K562 (cell line): Measurements from ENCODE around the gene CHST8. TPM values are rescaled to one million over a fixed set of nuclear protein-coding genes. Genes with fewer than 3 reads are reported as not detected.

ENCODE experiments used
- BHLHE40 ChIP-seq: IDR thresholded peaks from 2 replicates; pipeline ENCODE4 v1.6.1; 2011; ENCODE audit warnings: low read length, improper control_type of control experiment
- CEBPG ChIP-seq, 3 experiments: fragments of 200-800 bp in 1 of 3; sonication (Bioruptor generic) in 1 of 3; sonication (generic) in 1 of 3; formaldehyde crosslinking in 1 of 3; IDR thresholded peaks in 2 of 3; conservative IDR thresholded peaks in 1 of 3; 2 replicates each; pipeline versions ENCODE4 v1.6.1 to v1.8.0; 2016 to 2022; ENCODE audit warnings: missing compliant biosample characterization in 2 of 3, missing genetic modification characterization in 2 of 3, mild to moderate bottlenecking in 1 of 3, missing genetic modification reagents in 1 of 3
- POLR2AphosphoS5 ChIP-seq: IDR thresholded peaks from 2 replicates; pipeline ENCODE4 v1.6.1; 2011; ENCODE audit warnings: mild to moderate bottlenecking, low read depth, low read length, moderate library complexity; ENCODE audit not compliant: control insufficient read depth, insufficient read depth
- POLR2G ChIP-seq: fragments of 200-400 bp; formaldehyde crosslinking; IDR thresholded peaks from 2 replicates; pipeline ENCODE4 v1.6.1; 2017; ENCODE audit warnings: low read depth, mild to moderate bottlenecking, antibody characterized with exemption, low read length, moderate library complexity
- ZNF184 ChIP-seq: sonication (generic); formaldehyde crosslinking; IDR thresholded peaks from 2 replicates; pipeline ENCODE4 v1.5.0; 2020; ENCODE audit warnings: missing genetic modification reagents
- polyA plus RNA-seq, 8 experiments: library from polyadenylated mRNA; depleted of rRNA in 4 of 8; stranded (reverse) in 5 of 8; unstranded in 3 of 8; fragments of >200 nt; fragmentation: Nextera tagmentation in 2 of 8; fragmentation: Illumina TruSeq in 1 of 8; extraction: Ambion mirVana in 2 of 8; extraction: Trizol in 1 of 8; gene quantifications; 2 replicates each; pipeline versions ENCODE4 v1.2.1 to v1.2.3, GENCODE V29; 2011 to 2014; ENCODE audit warnings: inconsistent platforms in 1 of 8, missing spikeins in 1 of 8
- total RNA-seq, 7 experiments: library from RNA; depleted of rRNA in 6 of 7; stranded (reverse); fragments of >200 nt in 6 of 7; fragmentation: Illumina TruSeq in 2 of 7; extraction: Trizol in 2 of 7; gene quantifications; 2 replicates each; pipeline versions ENCODE4 v1.2.1 to v1.2.3, GENCODE V29; 2011 to 2021; ENCODE audit warnings: low replicate concordance in 1 of 7
- TF ChIP-seq, protein P1 (sequence below): fragments of 250-450 bp; sonication (Bioruptor Pico); IDR thresholded peaks from 2 replicates; pipeline ENCODE4 v1.4.0; 2020; ENCODE audit warnings: mild to moderate bottlenecking
- TF ChIP-seq, protein P2 (sequence below): sonication (generic); formaldehyde crosslinking; IDR thresholded peaks from 2 replicates; pipeline ENCODE4 v1.8.1; 2023; ENCODE audit warnings: mild to moderate bottlenecking, missing genetic modification reagents

The CHST8 gene
- total and polyA plus RNA-seq, 9 of the 15 experiments (the other 6 are each of a cell fraction or from before 2014, with no cell fraction given): 0.11 TPM; not detected in 8

DNA sequence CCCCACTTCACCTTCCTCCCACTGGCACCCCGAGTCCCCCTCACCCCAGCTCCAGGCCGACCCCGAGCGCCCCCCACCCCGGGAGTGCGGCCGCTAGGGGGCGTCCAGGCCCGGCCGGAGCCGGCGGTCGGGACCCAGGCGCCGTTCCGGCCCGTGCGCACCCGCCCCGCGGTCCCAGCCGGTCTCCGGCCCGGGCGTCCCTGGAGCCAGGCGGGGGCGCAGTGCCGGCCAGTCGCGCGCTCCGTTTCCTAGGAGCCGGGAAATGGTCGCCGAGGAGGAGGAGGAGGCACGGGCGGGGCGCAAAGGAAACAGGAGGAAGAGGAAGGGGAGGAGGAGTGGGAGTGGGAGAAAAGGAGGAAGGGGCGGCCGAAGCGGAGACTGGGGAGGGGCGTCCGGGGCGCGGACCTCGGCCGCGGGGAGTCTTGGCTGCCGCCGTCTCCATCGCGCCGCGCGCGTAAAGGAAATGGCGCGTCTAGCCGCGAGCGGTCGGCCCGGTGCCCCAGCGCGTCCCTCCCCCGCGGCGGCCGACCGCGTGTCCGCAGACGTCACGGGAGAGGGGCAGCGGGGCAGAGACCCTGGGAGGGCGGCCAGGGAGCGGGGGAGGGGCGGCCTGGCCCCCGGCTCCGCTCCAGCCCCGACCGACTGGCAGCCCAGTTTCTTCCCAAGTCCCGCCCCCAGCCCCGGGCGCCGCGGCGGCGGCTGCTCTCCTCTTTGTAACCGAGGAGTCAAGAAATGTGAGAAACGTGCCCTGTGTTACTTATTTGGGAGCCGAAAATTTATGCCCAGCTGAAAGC, 173.8 kb downstream of the CHST8 start (continued):
- TF ChIP-seq, protein P1, sequence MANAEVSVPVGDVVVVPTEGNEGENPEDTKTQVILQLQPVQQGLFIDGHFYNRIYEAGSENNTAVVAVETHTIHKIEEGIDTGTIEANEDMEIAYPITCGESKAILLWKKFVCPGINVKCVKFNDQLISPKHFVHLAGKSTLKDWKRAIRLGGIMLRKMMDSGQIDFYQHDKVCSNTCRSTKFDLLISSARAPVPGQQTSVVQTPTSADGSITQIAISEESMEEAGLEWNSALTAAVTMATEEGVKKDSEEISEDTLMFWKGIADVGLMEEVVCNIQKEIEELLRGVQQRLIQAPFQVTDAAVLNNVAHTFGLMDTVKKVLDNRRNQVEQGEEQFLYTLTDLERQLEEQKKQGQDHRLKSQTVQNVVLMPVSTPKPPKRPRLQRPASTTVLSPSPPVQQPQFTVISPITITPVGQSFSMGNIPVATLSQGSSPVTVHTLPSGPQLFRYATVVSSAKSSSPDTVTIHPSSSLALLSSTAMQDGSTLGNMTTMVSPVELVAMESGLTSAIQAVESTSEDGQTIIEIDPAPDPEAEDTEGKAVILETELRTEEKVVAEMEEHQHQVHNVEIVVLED (CRISPR knock-in tag): 0 out of 2 replicates have a peak, but pooled peaks have one; percentile 25
- no peak for TF ChIP-seq ZNF184 (CRISPR knock-in tag)
- peak; percentile 33; the same call in 1 of the 2 replicates for TF ChIP-seq POLR2AphosphoS5
- TF ChIP-seq CEBPG (CRISPR knock-in tag; IDR thresholded peaks at IDR 0.05): 0 out of 2 replicates have a peak, but pooled peaks have one; percentile 8
- TF ChIP-seq CEBPG (tag; conservative IDR thresholded peaks at IDR 0.05 in 1 of 2, IDR thresholded peaks at IDR 0.05 in 1 of 2): 0 out of 4 replicates have a peak, but pooled peaks of 1 of the 2 experiments have one; percentile 52
- TF ChIP-seq, protein P2, sequence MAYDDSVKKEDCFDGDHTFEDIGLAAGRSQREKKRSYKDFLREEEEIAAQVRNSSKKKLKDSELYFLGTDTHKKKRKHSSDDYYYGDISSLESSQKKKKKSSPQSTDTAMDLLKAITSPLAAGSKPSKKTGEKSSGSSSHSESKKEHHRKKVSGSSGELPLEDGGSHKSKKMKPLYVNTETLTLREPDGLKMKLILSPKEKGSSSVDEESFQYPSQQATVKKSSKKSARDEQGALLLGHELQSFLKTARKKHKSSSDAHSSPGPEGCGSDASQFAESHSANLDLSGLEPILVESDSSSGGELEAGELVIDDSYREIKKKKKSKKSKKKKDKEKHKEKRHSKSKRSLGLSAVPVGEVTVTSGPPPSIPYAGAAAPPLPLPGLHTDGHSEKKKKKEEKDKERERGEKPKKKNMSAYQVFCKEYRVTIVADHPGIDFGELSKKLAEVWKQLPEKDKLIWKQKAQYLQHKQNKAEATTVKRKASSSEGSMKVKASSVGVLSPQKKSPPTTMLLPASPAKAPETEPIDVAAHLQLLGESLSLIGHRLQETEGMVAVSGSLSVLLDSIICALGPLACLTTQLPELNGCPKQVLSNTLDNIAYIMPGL (CRISPR knock-in tag): peak; percentile 75; the same call in 1 of the 2 replicates
- TF ChIP-seq BHLHE40: 0 out of 2 replicates have a peak, but pooled peaks have one; percentile 48
- TF ChIP-seq POLR2G: peak; percentile 87
